NCI-H1048 (cell line): ENCODE measurements around the gene PLEKHM2.
"Not testable (repeated sequence)": the region's sequence is repeated elsewhere in the genome, so short reads cannot be mapped to it uniquely, and the experiment has no call there.

Experiments used
- DNase-seq: peaks from one replicate; lab custom pipeline; 2025; lab: John Stamatoyannopoulos, UW

PLEKHM2 gene

GRCh38 chr1:15684042-15684461, at the start of gene PLEKHM2:
TSS of gene PLEKHM2 (plus strand) at chr1:15684320. CDS start at chr1:15684559, 239 bp downstream.
- DNase-seq = no peak

- DNase-seq = no peak
Measured at GRCh38 chr1:15636436-15636835, 47.7 kb upstream of the PLEKHM2 start.

- no peak for DNase-seq
Measured at GRCh38 chr1:15637826-15638225, 46.3 kb upstream of the PLEKHM2 start.

- no peak for DNase-seq
Measured at GRCh38 chr1:15639262-15639661, 44.9 kb upstream of the PLEKHM2 start.

- DNase-seq = no peak
Measured at GRCh38 chr1:15639931-15640330, 44.2 kb upstream of the PLEKHM2 start.

GRCh38 chr1:15640667-15641066, 43.5 kb upstream of the PLEKHM2 start:
- no peak for DNase-seq

- no peak for DNase-seq
Measured at GRCh38 chr1:15649937-15650336, 34.2 kb upstream of the PLEKHM2 start.

- no peak for DNase-seq
Measured at GRCh38 chr1:15650433-15650832, 33.7 kb upstream of the PLEKHM2 start.

GRCh38 chr1:15652130-15652529, 32.0 kb upstream of the PLEKHM2 start:
- DNase-seq = not testable (repeated sequence)

- no peak for DNase-seq
Measured at GRCh38 chr1:15654091-15654690, 29.9 kb upstream of the PLEKHM2 start.

- no peak for DNase-seq
Measured at GRCh38 chr1:15656464-15656863, 27.7 kb upstream of the PLEKHM2 start.

- DNase-seq = no peak
Measured at GRCh38 chr1:15657021-15657420, 27.1 kb upstream of the PLEKHM2 start.

- no peak for DNase-seq
Measured at GRCh38 chr1:15660151-15660550, 24.0 kb upstream of the PLEKHM2 start.

- DNase-seq = no peak
Measured at GRCh38 chr1:15662477-15662876, 21.6 kb upstream of the PLEKHM2 start.

GRCh38 chr1:15663925-15664324, 20.2 kb upstream of the PLEKHM2 start:
- no peak for DNase-seq

GRCh38 chr1:15667362-15667761, 16.8 kb upstream of the PLEKHM2 start:
- DNase-seq = no peak

GRCh38 chr1:15668089-15668754, 15.9 kb upstream of the PLEKHM2 start:
- DNase-seq = no peak

- DNase-seq = no peak
Measured at GRCh38 chr1:15669074-15669473, 15.0 kb upstream of the PLEKHM2 start.

GRCh38 chr1:15669864-15670263, 14.3 kb upstream of the PLEKHM2 start:
- no peak for DNase-seq

- DNase-seq = no peak
Measured at GRCh38 chr1:15671430-15671829, 12.7 kb upstream of the PLEKHM2 start.

GRCh38 chr1:15674386-15675159, 9.5 kb upstream of the PLEKHM2 start:
- DNase-seq = no peak

GRCh38 chr1:15676010-15676409, 8.1 kb upstream of the PLEKHM2 start:
- DNase-seq = no peak
